GM12878 (cell line): Measurements from ENCODE around the gene ZNF692. TPM values are rescaled to one million over a fixed set of nuclear protein-coding genes. Genes with fewer than 3 reads are reported as not detected.

ENCODE experiments used
- ATAC-seq: fragments of 200-7000 bp; cut with Tn5 transposase; 3 replicates; pipeline ENCODE4 v1.9.1; 2020; ENCODE audit warnings: mild to moderate bottlenecking, moderate library complexity
- BruUV-seq: library from RNA; stranded (reverse); fragments of 400-500 nt; replicated peaks from 2 replicates; lab custom pipeline; 2021; lab: Mats Ljungman, UMichigan
- CTCF ChIA-PET: fragments of 300-600 bp; sonication (Branson Sonifier 250); formaldehyde crosslinking; extraction: SDS; loops from one replicate; lab custom pipeline; 2021; ENCODE audit warnings: inconsistent platforms; lab: Yijun Ruan, JAX
- POLR2A ChIA-PET: fragments of 350-600 bp; formaldehyde crosslinking; extraction: SDS; loops from one replicate; lab custom pipeline; 2021; ENCODE audit warnings: inconsistent platforms; lab: Charles Lee
- RAD21 ChIA-PET: fragments of 300-600 bp; sonication (Branson Sonifier 250); formaldehyde crosslinking; loops from one replicate; lab custom pipeline; 2023; ENCODE audit warnings: antibody characterized with exemption; ENCODE audit not compliant: unreplicated experiment; lab: Charles Lee
- SMC1A ChIA-PET: fragments of 300-600 bp; sonication (Branson Sonifier 250); formaldehyde crosslinking; loops from one replicate; lab custom pipeline; 2023; ENCODE audit not compliant: unreplicated experiment, uncharacterized antibody; lab: Charles Lee
- DNase-seq: peaks from one replicate; pipeline ENCODE4 v3.0.0-alpha.2; 2011; ENCODE audit warnings: low read depth, low spot score
- FAIRE-seq: peaks from 3 replicates; lab custom pipeline; 2011; peaks lifted over from hg19 to GRCh38; lab: Jason Lieb, UNC
- H2AFZ ChIP-seq: 2 replicates; pipeline ENCODE4 v1.6.0; 2011; ENCODE audit warnings: low read depth, low read length, control low read depth; ENCODE audit not compliant: control insufficient read depth
- H3K27ac ChIP-seq: 2 replicates; pipeline ENCODE4 v1.5.1; 2011; ENCODE audit warnings: control low read depth; ENCODE audit not compliant: control insufficient read depth, insufficient read depth
- H3K27me3 ChIP-seq, 2 experiments: replicated peaks in 1 of 2; 2 replicates each; pipeline versions ENCODE4 v1.6.0 to v1.6.1; 2011; ENCODE audit warnings: low read length in 1 of 2; ENCODE audit not compliant: control insufficient read depth in 2 of 2, insufficient read depth in 2 of 2
- H3K36me3 ChIP-seq, 2 experiments: 2 replicates each; pipeline ENCODE4 v1.5.1; 2011; ENCODE audit warnings: low read length in 1 of 2; ENCODE audit not compliant: control insufficient read depth in 2 of 2, insufficient read depth in 2 of 2
- H3K4me1 ChIP-seq: 2 replicates; pipeline ENCODE4 v1.6.1; 2011; ENCODE audit warnings: mild to moderate bottlenecking, low read length, moderate library complexity, mixed read lengths; ENCODE audit not compliant: control insufficient read depth, insufficient read depth
- H3K4me2 ChIP-seq: 2 replicates; pipeline ENCODE4 v1.6.0; 2011; ENCODE audit warnings: control low read depth; ENCODE audit not compliant: control insufficient read depth, insufficient read depth
- H3K4me3 ChIP-seq: fragments of 200-600 bp; sonication (generic); 2 replicates; pipeline ENCODE4 v1.5.1; 2016
- H3K79me2 ChIP-seq: 2 replicates; pipeline ENCODE4 v1.6.0; 2011; ENCODE audit warnings: low read length; ENCODE audit not compliant: control insufficient read depth, insufficient read depth
- H3K9ac ChIP-seq: 2 replicates; pipeline ENCODE4 v1.8.0; 2011; ENCODE audit warnings: low read length, control low read depth, mixed read lengths; ENCODE audit not compliant: control insufficient read depth, insufficient read depth
- H3K9me3 ChIP-seq: replicated peaks from 3 replicates; pipeline ENCODE4 v1.5.1; 2011; ENCODE audit warnings: mild to moderate bottlenecking, low read length; ENCODE audit not compliant: control insufficient read depth, insufficient read depth
- H4K20me1 ChIP-seq: 2 replicates; pipeline ENCODE4 v1.6.0; 2011; ENCODE audit not compliant: control insufficient read depth, insufficient read depth
- CBX3 ChIP-seq: fragments of 200-600 bp; sonication (generic); IDR thresholded peaks from 2 replicates; pipeline ENCODE4 v1.6.1; 2016; ENCODE audit warnings: low read depth, borderline replicate concordance
- E4F1 ChIP-seq: fragments of 450-650 bp; IDR thresholded peaks from 2 replicates; pipeline ENCODE4 v1.6.1; 2018; ENCODE audit warnings: borderline replicate concordance, mild to moderate bottlenecking; ENCODE audit not compliant: partially characterized antibody
- EED ChIP-seq: sonication (generic); IDR thresholded peaks from 2 replicates; pipeline ENCODE4 v1.6.1; 2016; ENCODE audit warnings: antibody characterized with exemption, low read depth
- EZH2 ChIP-seq: IDR thresholded peaks from 2 replicates; pipeline ENCODE4 v1.6.1; 2012; ENCODE audit warnings: low read depth, mild to moderate bottlenecking, control low read depth, inconsistent platforms, low read length, borderline replicate concordance; ENCODE audit not compliant: control insufficient read depth
- HSF1 ChIP-seq: fragments of 150-350 bp; IDR thresholded peaks from 2 replicates; pipeline ENCODE4 v1.6.1; 2014; ENCODE audit warnings: mild to moderate bottlenecking, low read depth, low read length
- KDM1A ChIP-seq: fragments of 200-600 bp; sonication (generic); IDR thresholded peaks from 2 replicates; pipeline ENCODE4 v1.6.1; 2016; ENCODE audit warnings: borderline replicate concordance
- KLF5 ChIP-seq: fragments of 450-650 bp; IDR thresholded peaks from 2 replicates; pipeline ENCODE4 v1.6.1; 2014; ENCODE audit warnings: mild to moderate bottlenecking; ENCODE audit not compliant: partially characterized antibody
- MYC ChIP-seq: IDR thresholded peaks from 2 replicates; pipeline ENCODE4 v1.6.1; 2011; ENCODE audit warnings: mild to moderate bottlenecking, low read length, moderate library complexity, inconsistent platforms; ENCODE audit not compliant: insufficient read depth, insufficient replicate concordance, insufficient read length, severe bottlenecking
- PKNOX1 ChIP-seq: fragments of 450-650 bp; IDR thresholded peaks from 2 replicates; pipeline ENCODE4 v1.6.1; 2016; ENCODE audit warnings: mild to moderate bottlenecking
- RELA ChIP-seq: fragments of 450-650 bp; IDR thresholded peaks from 2 replicates; pipeline ENCODE4 v1.8.0; 2014; ENCODE audit warnings: borderline replicate concordance; ENCODE audit not compliant: partially characterized antibody
- SIN3A ChIP-seq: IDR thresholded peaks from 2 replicates; pipeline ENCODE4 v1.6.1; 2012; ENCODE audit warnings: low read depth, low read length, improper control_type of control experiment
- SMAD5 ChIP-seq: IDR thresholded peaks from 2 replicates; pipeline ENCODE4 v1.6.1; 2016; ENCODE audit warnings: antibody characterized with exemption, low read depth
- SREBF2 ChIP-seq: IDR thresholded peaks from 2 replicates; pipeline ENCODE4 v1.6.1; 2012; ENCODE audit warnings: mild to moderate bottlenecking, low read length
- TAF1 ChIP-seq: IDR thresholded peaks from 2 replicates; pipeline ENCODE4 v1.6.1; 2011; ENCODE audit warnings: mild to moderate bottlenecking, low read depth, low read length, borderline replicate concordance
- ZNF24 ChIP-seq: fragments of 450-650 bp; IDR thresholded peaks from 2 replicates; pipeline ENCODE4 v1.6.1; 2017; ENCODE audit warnings: antibody characterized with exemption, mild to moderate bottlenecking
- ZNF274 ChIP-seq: IDR thresholded peaks from one replicate; pipeline ENCODE4 v1.8.0; 2011; ENCODE audit not compliant: insufficient read length, insufficient read depth
- ZNF384 ChIP-seq: IDR thresholded peaks from 2 replicates; pipeline ENCODE4 v1.6.1; 2012; ENCODE audit warnings: low read depth, mild to moderate bottlenecking, low read length, improper control_type of control experiment, borderline replicate concordance
- WGBS: methylation state at CpG from one replicate; pipeline ENCODE4 v1.1.6; 2016; ENCODE audit warnings: low lambda C conversion rate; ENCODE audit not compliant: insufficient replicate concordance, insufficient coverage; ENCODE audit errors: missing lambda C conversion rate; 5-methylcytosine and 5-hydroxymethylcytosine counted together
- in situ Hi-C: fragments of 300-500 bp; cut with MboI; formaldehyde crosslinking; loops from 9 replicates; pipeline ENCODE4 v1.14.3; 2018; ENCODE audit warnings: mixed read lengths
- intact Hi-C: fragments of 100-400 bp; cut with micrococcal nuclease; formaldehyde crosslinking; loops from one replicate; pipeline ENCODE4 v1.14.2; 2022; ENCODE audit not compliant: unreplicated experiment
- polyA plus RNA-seq, 11 experiments: library from polyadenylated mRNA; depleted of rRNA in 4 of 11; unstranded in 6 of 11; stranded (reverse) in 5 of 11; fragments of >200 nt; fragmentation: Nextera tagmentation in 4 of 11; fragmentation: Illumina TruSeq in 1 of 11; extraction: Ambion mirVana in 4 of 11; extraction: Trizol in 1 of 11; gene quantifications; 1 replicate in 1 of 11; 2 replicates in 10 of 11; pipeline versions ENCODE4 v1.2.1 to v1.2.3, GENCODE V29; 2011 to 2016; ENCODE audit warnings: inconsistent platforms in 2 of 11, missing spikeins in 2 of 11, low read depth in 1 of 11
- total RNA-seq, 4 experiments: library from RNA; depleted of rRNA in 3 of 4; stranded (reverse); fragments of >200 nt in 3 of 4; fragmentation: Illumina TruSeq in 1 of 4; extraction: Trizol in 1 of 4; gene quantifications; 2 replicates each; pipeline versions ENCODE4 v1.2.1 to v1.2.3, GENCODE V29; 2013 to 2021

ZNF692 gene
- total and polyA plus RNA-seq, 10 of the 15 experiments (the other 5 are each of a cell fraction or from before 2014, with no cell fraction given): 5.3 to 76.6 (median 36.9) TPM

GRCh38 chr1:248881261-248881660, 22.4 kb upstream of the ZNF692 start:
- ChIA-PET POLR2A (interaction anchor here (0.6 kb wide), 1 partner anchor 11 kb away, joined by 3 read pairs; no protein-coding TSS in a partner anchor), RAD21 (no interaction called here), CTCF (interaction anchor here (1.0 kb wide), 1 partner anchor 24 kb away, joined by 3 read pairs; no protein-coding TSS in a partner anchor), SMC1A (interaction anchor here (1.1 kb wide), 1 partner anchor 8 kb away, joined by 4 read pairs; no protein-coding TSS in a partner anchor)
- Histone ChIP-seq H3K4me2 (no peak overlapping the region), H3K27ac (no peak overlapping the region), H3K9ac (no peak overlapping the region), H3K4me3 (no peak overlapping the region), H3K36me3 (no peaks in the 10 kb centered on the region), H3K9me3 (no peaks in the 10 kb centered on the region), H2AFZ (no peak overlapping the region), H3K79me2 (no peaks in the 10 kb centered on the region), H3K27me3 (no peaks in the 10 kb centered on the region), H3K4me1 (no peaks in the 10 kb centered on the region), H4K20me1 (no peaks in the 10 kb centered on the region)
- TF ChIP-seq SREBF2: no peak
- no peak for TF ChIP-seq ZNF384
- no peak for TF ChIP-seq TAF1
- TF ChIP-seq SMAD5: no peak
- no peak for TF ChIP-seq ZNF274
- TF ChIP-seq CBX3: no peak
- TF ChIP-seq PKNOX1: no peak
- no peak for TF ChIP-seq ZNF24
- TF ChIP-seq EZH2: no peak
- TF ChIP-seq MYC: no peak
- no peak for TF ChIP-seq KDM1A
- no peak for TF ChIP-seq E4F1
- no peak for TF ChIP-seq EED
- no peak for TF ChIP-seq HSF1
- no peak for TF ChIP-seq RELA
- no peak for TF ChIP-seq KLF5
- no peak for TF ChIP-seq SIN3A
- ATAC-seq (no peak), DNase-seq (no peak), FAIRE-seq (no peak)
- in situ Hi-C loops: no loop called here
- 38% methylated on average over 1 of the region's 1 CpG for WGBS
- no TSS peak for BruUV-seq
- intact Hi-C loops: no loop called here
